HepG2 (cell line): ENCODE measurements around the gene VAV2. TPM values are rescaled to one million over a fixed set of nuclear protein-coding genes. Genes with fewer than 3 reads are reported as not detected.

Experiments
- ATF7-NPFF ChIP-seq: sonication (generic); formaldehyde crosslinking; IDR thresholded peaks from 2 replicates; pipeline ENCODE4 v1.8.1; 2023; ENCODE audit warnings: mild to moderate bottlenecking, low read depth, missing genetic modification reagents, moderate library complexity
- DNMT1 ChIP-seq: sonication (generic); formaldehyde crosslinking; IDR thresholded peaks from 2 replicates; pipeline ENCODE4 v1.5.1; 2020; ENCODE audit warnings: mild to moderate bottlenecking, missing genetic modification reagents
- FOXC1 ChIP-seq: sonication (generic); formaldehyde crosslinking; IDR thresholded peaks from 2 replicates; pipeline ENCODE4 v1.8.0; 2022; ENCODE audit warnings: mild to moderate bottlenecking, missing genetic modification reagents, borderline replicate concordance
- GATAD2A ChIP-seq: IDR thresholded peaks from 2 replicates; pipeline ENCODE4 v1.6.1; 2016
- GTF2F1 ChIP-seq: fragments of 150-350 bp; IDR thresholded peaks from 2 replicates; pipeline ENCODE4 v1.6.1; 2014; ENCODE audit warnings: low read length
- HINFP ChIP-seq: sonication (generic); formaldehyde crosslinking; IDR thresholded peaks from 2 replicates; pipeline ENCODE4 v1.4.0; 2020; ENCODE audit warnings: low read depth, mild to moderate bottlenecking, missing genetic modification reagents
- KDM5B ChIP-seq: sonication (generic); formaldehyde crosslinking; IDR thresholded peaks from 2 replicates; pipeline ENCODE4 v1.4.0; 2020; ENCODE audit warnings: missing genetic modification reagents, mild to moderate bottlenecking, borderline replicate concordance
- NFKBIZ ChIP-seq: IDR thresholded peaks from 2 replicates; pipeline ENCODE4 v1.6.1; 2018; ENCODE audit warnings: missing genetic modification reagents, missing compliant biosample characterization
- PAWR ChIP-seq: sonication (generic); formaldehyde crosslinking; IDR thresholded peaks from 2 replicates; pipeline ENCODE4 v1.4.0; 2020; ENCODE audit warnings: missing genetic modification reagents, mild to moderate bottlenecking, borderline replicate concordance
- RARA ChIP-seq: IDR thresholded peaks from 2 replicates; pipeline ENCODE4 v1.6.1; 2016; ENCODE audit warnings: missing genetic modification reagents, missing compliant biosample characterization
- SNAPC2 ChIP-seq: sonication (generic); formaldehyde crosslinking; IDR thresholded peaks from 2 replicates; pipeline ENCODE4 v1.8.1; 2022; ENCODE audit warnings: mild to moderate bottlenecking, missing genetic modification reagents
- USF2 ChIP-seq, 2 experiments: sonication (generic) in 1 of 2; formaldehyde crosslinking in 1 of 2; IDR thresholded peaks; 2 replicates each; pipeline versions ENCODE4 v1.5.1 to v1.6.1; 2011 to 2020; ENCODE audit warnings: borderline replicate concordance in 1 of 2, low read depth in 1 of 2, low read length in 1 of 2, mild to moderate bottlenecking in 1 of 2, missing genetic modification reagents in 1 of 2, moderate library complexity in 1 of 2
- ZNF251 ChIP-seq: sonication (generic); formaldehyde crosslinking; IDR thresholded peaks from 2 replicates; pipeline ENCODE4 v1.9.0; 2021; ENCODE audit warnings: mild to moderate bottlenecking, missing genetic modification reagents
- ZNF496 ChIP-seq: sonication (generic); formaldehyde crosslinking; IDR thresholded peaks from 2 replicates; pipeline ENCODE4 v1.8.1; 2023; ENCODE audit warnings: mild to moderate bottlenecking, moderate library complexity, missing genetic modification reagents; ENCODE audit not compliant: insufficient replicate concordance
- ZNF558 ChIP-seq: sonication (generic); formaldehyde crosslinking; IDR thresholded peaks from 2 replicates; pipeline ENCODE4 v1.9.0; 2022; ENCODE audit warnings: mild to moderate bottlenecking, missing genetic modification reagents, borderline replicate concordance
- ZNF563 ChIP-seq: sonication (generic); formaldehyde crosslinking; IDR thresholded peaks from 2 replicates; pipeline ENCODE4 v1.8.0; 2022; ENCODE audit warnings: mild to moderate bottlenecking, moderate library complexity, missing genetic modification reagents
- ZNF609 ChIP-seq: sonication (generic); formaldehyde crosslinking; IDR thresholded peaks from 2 replicates; pipeline ENCODE4 v1.4.0; 2020; ENCODE audit warnings: mild to moderate bottlenecking, missing genetic modification reagents, borderline replicate concordance
- polyA plus RNA-seq, 8 experiments: library from polyadenylated mRNA; depleted of rRNA in 3 of 8; stranded (reverse) in 7 of 8; unstranded in 1 of 8; fragments of >200 nt; fragmentation: Illumina TruSeq in 4 of 8; extraction: Trizol in 4 of 8; gene quantifications; 2 replicates each; pipeline versions ENCODE4 v1.2.1 to v1.2.3, GENCODE V29; 2011 to 2016; ENCODE audit warnings: low read depth in 4 of 8, missing spikeins in 1 of 8, mixed read lengths in 1 of 8; ENCODE audit not compliant: insufficient read depth in 1 of 8
- total RNA-seq, 5 experiments: library from RNA; depleted of rRNA; stranded (reverse); fragments of >200 nt; fragmentation: Illumina TruSeq; extraction: Trizol; gene quantifications; 2 replicates each; pipeline ENCODE4 v1.2.3, GENCODE V29; 2016; ENCODE audit warnings: low read depth in 1 of 5
- TF ChIP-seq, protein P1 (sequence below): sonication (generic); formaldehyde crosslinking; IDR thresholded peaks from 2 replicates; pipeline ENCODE4 v1.4.0; 2020; ENCODE audit warnings: missing genetic modification reagents

The VAV2 gene
- total and polyA plus RNA-seq, 2 of the 13 experiments (the other 11 are each of a cell fraction or from before 2014, with no cell fraction given), result 22.5 to 22.9 TPM

DNA sequence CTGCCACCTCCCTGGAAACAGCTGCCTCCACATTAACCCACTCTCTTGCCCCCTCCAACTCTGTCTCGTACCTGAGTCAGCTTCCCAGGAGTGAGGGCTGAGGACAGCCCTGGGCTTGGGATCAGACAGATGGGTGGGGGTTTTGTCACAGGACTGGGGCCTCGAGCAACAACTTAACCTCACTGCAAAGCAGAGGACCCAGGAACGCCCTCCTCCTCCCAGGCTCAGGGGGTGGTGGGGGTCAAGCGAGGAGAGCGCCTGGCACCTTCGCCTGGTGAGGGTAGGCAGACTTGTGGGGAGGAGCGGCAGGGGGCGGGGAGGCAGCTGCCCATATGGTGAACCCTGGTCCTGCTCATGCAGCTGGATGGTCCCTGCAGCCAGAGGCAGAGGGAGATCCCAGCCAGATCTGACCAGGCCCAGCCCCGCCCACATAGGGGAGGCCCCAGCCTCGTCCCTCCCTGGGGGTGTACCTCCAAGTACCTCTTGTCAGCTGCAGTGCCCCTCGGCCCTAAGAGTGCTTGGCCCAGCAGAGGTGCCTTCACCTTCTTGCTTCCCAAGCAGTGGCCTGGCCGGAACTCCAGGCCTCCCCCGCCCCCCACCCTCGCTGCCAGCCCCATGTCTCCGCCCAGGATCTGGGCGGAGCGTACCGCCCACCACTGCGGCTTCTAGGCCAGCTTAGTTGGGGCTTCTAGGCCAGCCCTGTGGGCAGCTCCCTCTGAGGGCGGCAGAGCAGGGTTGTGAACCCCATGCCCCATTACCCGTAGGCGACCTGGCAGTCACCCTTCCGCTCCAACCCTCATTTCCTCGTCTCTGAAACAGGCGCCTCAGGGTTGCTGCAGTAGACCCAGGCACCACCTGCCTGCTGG lies 254.1 kb downstream of the VAV2 start, which contains the start of gene SARDH (continued):
- TF ChIP-seq FOXC1 (CRISPR knock-in tag) (no peak; the same call in 1 of the 2 replicates), PAWR (no peak), SNAPC2 (peak; percentile 20; the same call in 1 of the 2 replicates), ZNF609 (peak; percentile 67), GTF2F1 (no peak), ZNF563 (peak; percentile 90), NFKBIZ (CRISPR knock-in tag) (no peak), GATAD2A (CRISPR knock-in tag) (peak; percentile 78), USF2 (IDR thresholded peaks at IDR 0.05; ENCODE audit: low read depth, low read length) (no peak), USF2 (CRISPR knock-in tag; IDR thresholded peaks at IDR 0.05; ENCODE audit: borderline replicate concordance) (0 out of 2 replicates have a peak, but pooled peaks have one; percentile 6), DNMT1 (CRISPR knock-in tag) (0 out of 2 replicates have a peak, but pooled peaks have one; percentile 37), ZNF496 (CRISPR knock-in tag) (no peak), ATF7-NPFF (CRISPR knock-in tag) (0 out of 2 replicates have a peak, but pooled peaks have one; percentile 2), ZNF558 (0 out of 2 replicates have a peak, but pooled peaks have one; percentile 61), KDM5B (peak; percentile 84), HINFP (CRISPR knock-in tag) (0 out of 2 replicates have a peak, but pooled peaks have one; percentile 20), ZNF251 (no peak), RARA (peak; percentile 49)
- TF ChIP-seq, protein P1, sequence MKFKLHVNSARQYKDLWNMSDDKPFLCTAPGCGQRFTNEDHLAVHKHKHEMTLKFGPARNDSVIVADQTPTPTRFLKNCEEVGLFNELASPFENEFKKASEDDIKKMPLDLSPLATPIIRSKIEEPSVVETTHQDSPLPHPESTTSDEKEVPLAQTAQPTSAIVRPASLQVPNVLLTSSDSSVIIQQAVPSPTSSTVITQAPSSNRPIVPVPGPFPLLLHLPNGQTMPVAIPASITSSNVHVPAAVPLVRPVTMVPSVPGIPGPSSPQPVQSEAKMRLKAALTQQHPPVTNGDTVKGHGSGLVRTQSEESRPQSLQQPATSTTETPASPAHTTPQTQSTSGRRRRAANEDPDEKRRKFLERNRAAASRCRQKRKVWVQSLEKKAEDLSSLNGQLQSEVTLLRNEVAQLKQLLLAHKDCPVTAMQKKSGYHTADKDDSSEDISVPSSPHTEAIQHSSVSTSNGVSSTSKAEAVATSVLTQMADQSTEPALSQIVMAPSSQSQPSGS (CRISPR knock-in tag), result peak; percentile 48; the same call in 1 of the 2 replicates
